ENCODE measurements around the gene KLRF1.
A peak's percentile ranks its signal among the peaks of the same experiment; 100 is the strongest.

The KLRF1 gene

GRCh38 chr12:9851050-9851449, 23.8 kb downstream of the KLRF1 start:
- no peak overlapping the region for H3K27ac ChIP-seq
- no peaks in the 10 kb centered on the region for H3K9me3 ChIP-seq (ENCODE audit: low read depth, low read length)
- H3K9ac ChIP-seq (ENCODE audit: insufficient read length) = no peak overlapping the region
- no peak overlapping the region for H3K4me3 ChIP-seq
- H3K36me3 ChIP-seq (ENCODE audit: insufficient read depth, low read length) = no peaks in the 10 kb centered on the region
- no peak for TF ChIP-seq POLR2AphosphoS5 (IDR thresholded peaks at IDR 0.05; ENCODE audit: borderline replicate concordance, low read depth, low read length)
- TF ChIP-seq EZH2 (IDR thresholded peaks at IDR 0.05) = no peak
- no peak for TF ChIP-seq FOXP2 (optimal IDR thresholded peaks at IDR 0.05; ENCODE audit: control extremely low read depth, extremely low read length, insufficient read depth)
- no peak for DNase-seq (ENCODE audit: low read depth, low spot score)

GRCh38 chr12:9851927-9852326, 24.6 kb downstream of the KLRF1 start:
- no peak overlapping the region for H3K4me3 ChIP-seq
- no peak for DNase-seq (ENCODE audit: low read depth, low spot score)
- no peaks in the 10 kb centered on the region for H3K9me3 ChIP-seq (ENCODE audit: low read depth, low read length)
- H3K27ac ChIP-seq = no peak overlapping the region
- H3K9ac ChIP-seq (ENCODE audit: insufficient read length) = no peak overlapping the region
- no peak for TF ChIP-seq POLR2AphosphoS5 (IDR thresholded peaks at IDR 0.05; ENCODE audit: borderline replicate concordance, low read depth, low read length)
- TF ChIP-seq FOXP2 (optimal IDR thresholded peaks at IDR 0.05; ENCODE audit: control extremely low read depth, extremely low read length, insufficient read depth) = no peak
- TF ChIP-seq EZH2 (IDR thresholded peaks at IDR 0.05) = no peak
- 0 out of 2 replicates have a peak, but pooled peaks cover 2% of the 10 kb centered on the region for H3K36me3 ChIP-seq (ENCODE audit: insufficient read depth, low read length)

GRCh38 chr12:9856151-9856550, 28.9 kb downstream of the KLRF1 start:
- no peaks in the 10 kb centered on the region; the same call in 1 of the 2 replicates for H3K9me3 ChIP-seq (ENCODE audit: low read depth, low read length)
- DNase-seq (ENCODE audit: low read depth, low spot score) = no peak
- TF ChIP-seq EZH2 (IDR thresholded peaks at IDR 0.05) (no peak), POLR2AphosphoS5 (IDR thresholded peaks at IDR 0.05; ENCODE audit: borderline replicate concordance, low read depth, low read length) (no peak), FOXP2 (optimal IDR thresholded peaks at IDR 0.05; ENCODE audit: control extremely low read depth, extremely low read length, insufficient read depth) (no peak)
- no peak overlapping the region for H3K27ac ChIP-seq
- no peak overlapping the region for H3K4me3 ChIP-seq
- 0 out of 2 replicates have a peak, but pooled peaks cover 5% of the 10 kb centered on the region for H3K36me3 ChIP-seq (ENCODE audit: insufficient read depth, low read length)
- no peak overlapping the region for H3K9ac ChIP-seq (ENCODE audit: insufficient read length)

- Histone ChIP-seq H3K27ac (no peak overlapping the region), H3K4me3 (no peak overlapping the region), H3K36me3 (ENCODE audit: insufficient read depth, low read length) (0 out of 2 replicates have a peak, but pooled peaks cover 5% of the 10 kb centered on the region), H3K9me3 (ENCODE audit: low read depth, low read length) (no peaks in the 10 kb centered on the region; the same call in 1 of the 2 replicates), H3K9ac (ENCODE audit: insufficient read length) (no peak overlapping the region)
- DNase-seq (ENCODE audit: low read depth, low spot score) = no peak
- TF ChIP-seq FOXP2 (optimal IDR thresholded peaks at IDR 0.05; ENCODE audit: control extremely low read depth, extremely low read length, insufficient read depth) = no peak
- TF ChIP-seq EZH2 (IDR thresholded peaks at IDR 0.05) = no peak
- TF ChIP-seq POLR2AphosphoS5 (IDR thresholded peaks at IDR 0.05; ENCODE audit: borderline replicate concordance, low read depth, low read length) = no peak
These were observed 29.6 kb downstream of the KLRF1 start for GRCh38 chr12:9856894-9857293.

GRCh38 chr12:9858135-9858534, 30.9 kb downstream of the KLRF1 start:
- Histone ChIP-seq H3K27ac (no peak overlapping the region), H3K36me3 (ENCODE audit: insufficient read depth, low read length) (0 out of 2 replicates have a peak, but pooled peaks cover 5% of the 10 kb centered on the region), H3K4me3 (no peak overlapping the region), H3K9me3 (ENCODE audit: low read depth, low read length) (no peaks in the 10 kb centered on the region; the same call in 1 of the 2 replicates), H3K9ac (ENCODE audit: insufficient read length) (no peak overlapping the region)
- DNase-seq (ENCODE audit: low read depth, low spot score) = no peak
- no peak for TF ChIP-seq POLR2AphosphoS5 (IDR thresholded peaks at IDR 0.05; ENCODE audit: borderline replicate concordance, low read depth, low read length)
- TF ChIP-seq FOXP2 (optimal IDR thresholded peaks at IDR 0.05; ENCODE audit: control extremely low read depth, extremely low read length, insufficient read depth) = no peak
- no peak for TF ChIP-seq EZH2 (IDR thresholded peaks at IDR 0.05)

GRCh38 chr12:9864913-9865675, 37.8 kb downstream of the KLRF1 start:
- TF ChIP-seq FOXP2 (optimal IDR thresholded peaks at IDR 0.05; ENCODE audit: control extremely low read depth, extremely low read length, insufficient read depth) = no peak
- no peak for TF ChIP-seq EZH2 (IDR thresholded peaks at IDR 0.05)
- TF ChIP-seq POLR2AphosphoS5 (IDR thresholded peaks at IDR 0.05; ENCODE audit: borderline replicate concordance, low read depth, low read length) = no peak
- peak overlapping the region; percentile 62 for H3K27ac ChIP-seq
- H3K4me3 ChIP-seq = peak overlapping the region; percentile 68

GRCh38 chr12:9866860-9867269, 39.6 kb downstream of the KLRF1 start:
- H3K27ac ChIP-seq = peak overlapping the region; percentile 72; the same call in 1 of the 2 replicates
- peaks cover 4% of the 10 kb centered on the region; the same call in 1 of the 2 replicates for H3K9me3 ChIP-seq (ENCODE audit: low read depth, low read length)
- no peaks in the 10 kb centered on the region for H3K36me3 ChIP-seq (ENCODE audit: insufficient read depth, low read length)
- no peak for TF ChIP-seq POLR2AphosphoS5 (IDR thresholded peaks at IDR 0.05; ENCODE audit: borderline replicate concordance, low read depth, low read length)
- TF ChIP-seq EZH2 (IDR thresholded peaks at IDR 0.05) = no peak
- TF ChIP-seq FOXP2 (optimal IDR thresholded peaks at IDR 0.05; ENCODE audit: control extremely low read depth, extremely low read length, insufficient read depth) = no peak
- no peak for DNase-seq (ENCODE audit: low read depth, low spot score)
- H3K9ac ChIP-seq (ENCODE audit: insufficient read length) = peak overlapping the region; percentile 79
- H3K4me3 ChIP-seq = peak overlapping the region; percentile 84

More at GRCh38 chr12:9864913-9865675, 37.8 kb downstream of the KLRF1 start:
- H3K9ac ChIP-seq (ENCODE audit: insufficient read length) = peak overlapping the region; percentile 79
- H3K36me3 ChIP-seq (ENCODE audit: insufficient read depth, low read length) = no peaks in the 10 kb centered on the region
- peaks cover 4% of the 10 kb centered on the region; the same call in 1 of the 2 replicates for H3K9me3 ChIP-seq (ENCODE audit: low read depth, low read length)
- DNase-seq (ENCODE audit: low read depth, low spot score) = no peak

- Histone ChIP-seq H3K9ac (ENCODE audit: insufficient read length) (peak overlapping the region; percentile 79), H3K4me3 (peak overlapping the region; percentile 84), H3K27ac (peak overlapping the region; percentile 72), H3K36me3 (ENCODE audit: insufficient read depth, low read length) (no peaks in the 10 kb centered on the region), H3K9me3 (ENCODE audit: low read depth, low read length) (peaks cover 4% of the 10 kb centered on the region; the same call in 1 of the 2 replicates)
- TF ChIP-seq EZH2 (IDR thresholded peaks at IDR 0.05) (no peak), FOXP2 (optimal IDR thresholded peaks at IDR 0.05; ENCODE audit: control extremely low read depth, extremely low read length, insufficient read depth) (no peak), POLR2AphosphoS5 (IDR thresholded peaks at IDR 0.05; ENCODE audit: borderline replicate concordance, low read depth, low read length) (no peak)
- no peak for DNase-seq (ENCODE audit: low read depth, low spot score)
These were observed 40.2 kb downstream of the KLRF1 start for GRCh38 chr12:9867531-9867930.
